GM21723 (cell line): ENCODE measurements around the gene OGDH.

Experiments
- ATAC-seq: cut with Tn5 transposase; IDR thresholded peaks from one replicate; pipeline ENCODE4 v1.9.1; 2021; ENCODE audit warnings: mild to moderate bottlenecking, moderate library complexity; ENCODE audit not compliant: unreplicated experiment

The OGDH gene

DNA sequence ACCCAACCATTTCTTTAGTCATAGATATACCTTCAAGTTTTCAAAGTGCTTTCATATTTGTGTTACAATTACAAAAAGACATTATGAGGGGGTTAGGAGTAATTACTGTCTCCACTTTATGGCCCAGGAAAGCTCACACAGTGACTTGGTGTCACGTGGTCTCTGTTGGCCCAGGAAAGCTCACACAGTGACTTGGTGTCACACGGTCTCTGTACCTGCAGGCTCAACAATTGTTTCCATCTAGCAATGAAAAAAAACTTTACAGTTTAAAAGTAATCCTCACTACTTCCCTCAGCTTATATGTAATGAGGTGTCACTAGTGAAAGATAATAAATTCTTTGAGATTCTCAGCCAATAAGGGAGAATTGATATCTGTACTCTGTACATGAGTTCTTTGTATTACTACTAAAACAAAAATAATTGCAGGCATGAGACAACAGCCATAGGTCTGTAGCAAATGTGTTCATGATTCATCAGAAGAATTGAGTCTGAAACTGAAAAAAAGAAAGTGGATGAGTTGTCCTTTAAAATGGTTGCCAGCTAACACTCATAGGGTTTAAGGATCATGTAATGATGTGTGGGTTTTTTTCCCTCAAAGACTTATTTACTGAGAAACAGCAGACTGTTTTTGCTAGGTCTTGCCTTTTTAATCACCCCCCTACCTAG is 10.9 kb downstream of the OGDH start:
- peak; percentile 41 for ATAC-seq

GRCh38 chr7:44618045-44618444 is 11.6 kb downstream of the OGDH start:
- no peak for ATAC-seq

DNA sequence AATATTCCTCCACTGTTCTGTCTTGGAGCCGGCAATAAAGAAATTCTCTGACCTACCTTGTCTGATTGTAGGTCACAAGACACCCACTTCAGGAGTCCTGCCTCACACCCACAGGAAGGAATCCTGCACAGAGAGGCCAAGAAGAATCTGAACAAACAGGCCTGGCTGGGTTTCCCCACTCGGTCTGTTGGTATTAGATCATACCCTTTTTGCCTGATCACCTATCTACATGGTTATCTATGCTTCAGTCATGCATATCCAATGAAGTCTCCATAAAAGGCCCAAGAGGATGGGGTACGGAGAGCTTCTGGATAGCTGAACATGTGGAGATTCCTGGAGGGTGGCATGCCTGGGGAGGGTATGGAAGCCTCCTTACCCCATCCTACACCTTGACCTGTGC is 12.3 kb downstream of the OGDH start:
- ATAC-seq = no peak

DNA sequence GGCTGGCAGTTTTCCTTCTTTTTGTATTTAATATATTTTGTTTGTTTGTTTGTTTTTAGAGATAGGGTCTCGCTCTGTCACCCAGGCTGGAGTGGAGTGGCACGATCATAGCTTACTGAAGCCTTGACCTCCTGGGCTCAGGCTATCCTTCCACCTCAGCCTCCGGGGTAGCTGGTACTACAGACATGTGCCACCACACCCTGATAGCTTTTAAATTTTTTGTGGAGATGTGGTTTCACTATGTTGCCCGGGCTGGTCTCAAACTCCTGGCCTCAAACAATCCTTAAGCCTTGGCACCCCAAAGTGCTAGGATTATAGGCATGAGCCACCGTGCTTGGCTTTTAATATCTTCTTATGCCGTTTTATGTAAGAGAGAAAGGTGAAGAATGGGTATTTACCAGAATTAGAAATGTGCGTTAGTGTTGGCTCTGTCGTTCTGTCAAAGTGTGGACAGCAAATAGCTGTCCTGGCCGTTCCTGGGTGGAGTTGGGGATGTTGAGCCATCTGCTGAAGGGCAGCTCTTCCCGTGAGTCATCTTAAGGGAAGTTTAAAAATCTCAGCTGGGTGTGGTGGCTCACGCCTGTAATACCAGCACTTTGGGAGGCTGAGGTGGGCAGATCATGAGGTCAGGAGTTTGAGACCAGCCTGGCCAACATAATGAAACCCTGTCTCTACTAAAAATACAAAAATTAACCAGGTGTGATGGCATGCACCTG is 14.8 kb downstream of the OGDH start:
- no peak for ATAC-seq

DNA sequence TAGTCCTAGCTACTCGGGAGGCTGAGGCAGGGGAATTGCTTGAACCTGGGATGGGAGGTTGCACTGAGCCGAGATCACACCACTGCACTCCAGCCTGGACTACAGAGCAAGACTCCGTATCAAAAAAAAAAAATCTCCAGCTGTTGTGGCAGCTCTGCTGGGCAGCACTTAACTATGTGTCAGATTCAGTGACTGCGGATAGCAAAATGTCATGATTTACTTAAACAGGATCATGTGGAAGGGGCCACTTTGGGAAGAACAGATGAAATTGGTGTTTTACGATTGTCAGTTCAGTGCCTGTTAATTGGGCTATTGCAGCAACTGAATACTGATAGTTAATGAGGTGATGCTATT is 15.3 kb downstream of the OGDH start:
- no peak for ATAC-seq

GRCh38 chr7:44622342-44623151 is 16.1 kb downstream of the OGDH start:
- peak; percentile 83 for ATAC-seq

DNA sequence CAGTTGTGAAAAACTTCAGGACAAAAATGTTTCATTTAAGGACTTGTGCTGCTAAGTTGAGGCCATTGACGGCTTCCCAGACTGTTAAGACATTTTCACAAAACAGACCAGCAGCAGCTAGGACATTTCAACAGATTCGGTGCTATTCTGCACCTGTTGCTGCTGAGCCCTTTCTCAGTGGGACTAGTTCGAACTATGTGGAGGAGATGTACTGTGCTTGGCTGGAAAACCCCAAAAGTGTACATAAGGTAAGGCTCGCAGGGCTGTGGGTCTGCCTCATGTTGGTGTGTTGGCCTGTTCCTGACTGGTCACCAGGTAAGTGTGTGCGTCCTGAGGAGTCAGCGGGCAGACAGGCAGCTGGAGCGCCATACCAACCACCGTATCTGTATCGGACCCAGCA is 17.9 kb downstream of the OGDH start:
- ATAC-seq = no peak

- no peak for ATAC-seq
Observed at GRCh38 chr7:44625526-44626471, 19.4 kb downstream of the OGDH start.

- no peak for ATAC-seq
Observed at GRCh38 chr7:44626620-44627019, 20.2 kb downstream of the OGDH start.

- no peak for ATAC-seq
Observed at GRCh38 chr7:44629829-44630522, 23.5 kb downstream of the OGDH start.

GRCh38 chr7:44630792-44631457 is 24.5 kb downstream of the OGDH start:
- ATAC-seq = no peak

- no peak for ATAC-seq
Observed at GRCh38 chr7:44631458-44632115, 25.2 kb downstream of the OGDH start.

DNA sequence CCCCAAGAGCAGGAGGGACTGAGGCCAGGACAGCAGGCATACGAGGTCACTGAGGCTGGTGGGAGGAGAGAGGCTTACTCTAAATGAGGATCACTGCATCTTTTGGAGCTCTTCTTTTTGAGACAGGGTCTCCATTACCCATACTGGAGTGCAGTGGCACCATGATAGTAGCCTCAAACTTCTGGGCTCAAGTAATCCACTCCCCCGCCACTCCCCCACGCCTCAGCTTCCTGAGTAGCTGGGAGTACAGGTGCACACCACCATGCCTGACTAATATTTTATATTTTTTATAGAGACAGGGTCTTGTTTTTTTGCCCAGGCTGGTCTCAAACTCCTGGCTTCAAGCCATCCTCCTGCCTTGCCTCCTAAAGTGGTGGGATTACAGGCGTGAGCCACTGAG is 25.8 kb downstream of the OGDH start:
- ATAC-seq = no peak

- ATAC-seq = peak; percentile 71
Observed at GRCh38 chr7:44633254-44634186, 27.1 kb downstream of the OGDH start.

DNA sequence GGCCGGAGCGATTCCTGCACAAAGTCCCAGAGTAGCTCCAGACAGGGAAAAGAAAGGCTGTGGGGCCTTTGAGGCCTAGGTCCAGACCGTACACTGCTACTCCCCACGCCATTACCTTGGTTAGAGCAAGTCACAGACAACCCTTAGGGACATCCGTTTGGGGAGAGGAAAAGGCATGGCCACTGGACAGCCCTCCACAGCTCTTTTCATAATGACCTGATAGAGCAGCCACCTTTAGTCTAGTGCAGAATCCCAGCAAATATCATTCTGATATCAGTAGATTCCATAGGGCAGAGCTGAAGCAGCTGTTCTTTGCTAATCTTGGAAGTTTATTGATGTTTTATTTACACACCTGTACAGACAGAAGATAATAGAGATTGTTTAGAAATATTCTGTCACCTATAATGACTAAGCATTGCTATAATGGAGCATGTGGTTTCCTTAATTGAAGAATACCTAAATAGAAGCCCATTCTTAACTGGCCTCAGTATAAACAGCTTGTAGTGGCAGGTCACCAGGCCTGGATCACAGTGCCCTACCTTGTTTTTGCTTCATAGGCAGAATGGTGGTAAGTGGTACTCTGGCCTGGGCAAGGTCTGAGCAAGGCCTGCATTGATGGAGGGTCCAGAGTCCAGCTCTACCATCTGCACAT is 27.9 kb downstream of the OGDH start:
- ATAC-seq = no peak

GRCh38 chr7:44634839-44635591 is 28.6 kb downstream of the OGDH start:
- ATAC-seq = no peak

DNA sequence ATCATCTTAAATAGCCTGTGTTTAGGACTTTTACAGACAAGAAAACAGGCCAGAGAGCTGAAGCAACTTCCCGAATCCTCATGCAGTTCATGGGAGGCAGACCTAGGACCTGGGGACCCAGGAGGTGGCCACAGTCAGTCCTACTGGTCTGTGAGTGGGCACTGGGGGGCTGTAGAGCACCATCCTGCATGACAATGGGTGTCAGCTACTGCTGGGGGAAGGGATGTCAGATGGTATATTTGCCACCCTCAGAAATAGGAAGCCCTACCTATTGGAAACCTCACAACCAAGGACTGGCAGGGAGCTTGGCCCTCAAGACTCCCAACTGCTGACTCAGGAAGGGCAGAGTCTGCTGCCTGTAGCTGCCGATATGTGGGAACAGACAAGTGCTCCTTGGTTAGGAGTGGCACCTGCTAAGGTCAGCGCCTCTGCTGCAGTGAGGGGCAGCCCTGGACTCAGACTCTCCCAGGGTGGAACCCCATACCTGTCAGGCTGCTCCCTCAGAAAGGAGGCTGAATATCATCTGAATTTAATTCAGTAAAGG is 29.7 kb downstream of the OGDH start:
- ATAC-seq = no peak
